Activated CD4-positive, alpha-beta T cell treated with anti-CD3 and anti-CD28 coated beads, Interleukin-2, amount 10 ng/mL, durations not matched to agents 24 days and 14 days (primary cell): ENCODE data around the gene ANKRD6. TPM values are rescaled to one million over a fixed set of nuclear protein-coding genes. Genes with fewer than 3 reads are reported as not detected.

Experiments
- DNase-seq: peaks from one replicate; pipeline ENCODE4 v3.0.0; 2022
- H3K27ac Mint-ChIP-seq: one replicate; pipeline ENCODE4 v1.8.0; 2022; ENCODE audit warnings: mild to moderate bottlenecking, mixed read lengths
- H3K27me3 Mint-ChIP-seq: one replicate; pipeline ENCODE4 v1.8.0; 2022; ENCODE audit warnings: mixed read lengths
- H3K36me3 Mint-ChIP-seq: one replicate; pipeline ENCODE4 v1.8.0; 2022; ENCODE audit warnings: low read depth, mild to moderate bottlenecking, mixed read lengths
- H3K4me1 Mint-ChIP-seq: one replicate; pipeline ENCODE4 v1.8.0; 2021; ENCODE audit warnings: mixed read lengths
- H3K4me3 Mint-ChIP-seq: one replicate; pipeline ENCODE4 v1.8.0; 2022; ENCODE audit warnings: mild to moderate bottlenecking, moderate library complexity, mixed read lengths
- H3K9me3 Mint-ChIP-seq: one replicate; pipeline ENCODE4 v1.8.0; 2021; ENCODE audit warnings: mixed read lengths
- intact Hi-C: fragments of 100-400 bp; cut with micrococcal nuclease; formaldehyde crosslinking; loops from one replicate; pipeline ENCODE4 v1.15.1; 2023
- total RNA-seq: library from RNA; stranded (reverse); gene quantifications from 2 replicates; pipeline ENCODE4 v1.2.3, GENCODE V29; 2022

ANKRD6 gene
- total RNA-seq, 1 donor from 2014 or later: 2.8 TPM

GRCh38 chr6:89520736-89521135 lies 87.8 kb downstream of the ANKRD6 start:
- H3K4me3 Mint-ChIP-seq: no peak overlapping the region
- peaks cover 5% of the 10 kb centered on the region for H3K9me3 Mint-ChIP-seq
- H3K27ac Mint-ChIP-seq: no peak overlapping the region
- peaks cover 4% of the 10 kb centered on the region for H3K27me3 Mint-ChIP-seq
- intact Hi-C loops: no loop called here
- H3K4me1 Mint-ChIP-seq: no peaks in the 10 kb centered on the region
- H3K36me3 Mint-ChIP-seq: no peaks in the 10 kb centered on the region
- DNase-seq: no peak

- DNase-seq: no peak
- no peaks in the 10 kb centered on the region for H3K36me3 Mint-ChIP-seq
- H3K9me3 Mint-ChIP-seq: peaks cover 5% of the 10 kb centered on the region
- intact Hi-C loops: no loop called here
- H3K27me3 Mint-ChIP-seq: peaks cover 4% of the 10 kb centered on the region
- H3K4me1 Mint-ChIP-seq: no peaks in the 10 kb centered on the region
- no peak overlapping the region for H3K27ac Mint-ChIP-seq
- H3K4me3 Mint-ChIP-seq: no peak overlapping the region
These were observed 89.8 kb downstream of the ANKRD6 start for GRCh38 chr6:89522778-89523177.

- H3K4me1 Mint-ChIP-seq: no peaks in the 10 kb centered on the region
- H3K27ac Mint-ChIP-seq: no peak overlapping the region
- DNase-seq: no peak
- no peaks in the 10 kb centered on the region for H3K36me3 Mint-ChIP-seq
- no peak overlapping the region for H3K4me3 Mint-ChIP-seq
- intact Hi-C loops: no loop called here
- no peaks in the 10 kb centered on the region for H3K9me3 Mint-ChIP-seq
- peaks cover 4% of the 10 kb centered on the region for H3K27me3 Mint-ChIP-seq
These were observed 93.0 kb downstream of the ANKRD6 start for GRCh38 chr6:89525786-89526562.

- no peak overlapping the region for H3K27ac Mint-ChIP-seq
- no peaks in the 10 kb centered on the region for H3K4me1 Mint-ChIP-seq
- peaks cover 4% of the 10 kb centered on the region for H3K27me3 Mint-ChIP-seq
- H3K4me3 Mint-ChIP-seq: no peak overlapping the region
- no peaks in the 10 kb centered on the region for H3K9me3 Mint-ChIP-seq
- DNase-seq: no peak
- intact Hi-C loops: no loop called here
- no peaks in the 10 kb centered on the region for H3K36me3 Mint-ChIP-seq
These were observed 93.6 kb downstream of the ANKRD6 start for GRCh38 chr6:89526563-89526869.

- Mint-ChIP-seq H3K4me1 (no peaks in the 10 kb centered on the region), H3K9me3 (no peaks in the 10 kb centered on the region), H3K4me3 (no peak overlapping the region), H3K36me3 (no peaks in the 10 kb centered on the region), H3K27me3 (no peaks in the 10 kb centered on the region), H3K27ac (no peak overlapping the region)
- intact Hi-C loops: no loop called here
- DNase-seq: peak; percentile 63
These were observed 94.7 kb downstream of the ANKRD6 start for GRCh38 chr6:89527634-89528033.

- Mint-ChIP-seq H3K9me3 (no peaks in the 10 kb centered on the region), H3K4me1 (no peaks in the 10 kb centered on the region), H3K36me3 (no peaks in the 10 kb centered on the region), H3K27ac (no peak overlapping the region), H3K27me3 (no peaks in the 10 kb centered on the region), H3K4me3 (no peak overlapping the region)
- no peak for DNase-seq
- intact Hi-C loops: no loop called here
These were observed 95.9 kb downstream of the ANKRD6 start for GRCh38 chr6:89528866-89529265.

GRCh38 chr6:89530982-89531381 lies 98.0 kb downstream of the ANKRD6 start:
- Mint-ChIP-seq H3K9me3 (no peaks in the 10 kb centered on the region), H3K4me3 (no peak overlapping the region), H3K27me3 (no peaks in the 10 kb centered on the region), H3K4me1 (no peaks in the 10 kb centered on the region), H3K36me3 (no peaks in the 10 kb centered on the region), H3K27ac (no peak overlapping the region)
- intact Hi-C loops: no loop called here
- DNase-seq: no peak

- Mint-ChIP-seq H3K27me3 (peaks cover 13% of the 10 kb centered on the region), H3K4me1 (no peaks in the 10 kb centered on the region), H3K4me3 (no peak overlapping the region), H3K9me3 (no peaks in the 10 kb centered on the region), H3K27ac (no peak overlapping the region), H3K36me3 (no peaks in the 10 kb centered on the region)
- no peak for DNase-seq
- intact Hi-C loops: no loop called here
These were observed 103.3 kb downstream of the ANKRD6 start for GRCh38 chr6:89536231-89536630.

- Mint-ChIP-seq H3K4me1 (no peaks in the 10 kb centered on the region), H3K9me3 (no peaks in the 10 kb centered on the region), H3K27ac (no peak overlapping the region), H3K4me3 (no peak overlapping the region), H3K36me3 (no peaks in the 10 kb centered on the region), H3K27me3 (peaks cover 17% of the 10 kb centered on the region)
- DNase-seq: no peak
- intact Hi-C loops: no loop called here
These were observed 106.8 kb downstream of the ANKRD6 start for GRCh38 chr6:89539779-89540178.

- no peak overlapping the region for H3K4me3 Mint-ChIP-seq
These were observed 109.3 kb downstream of the ANKRD6 start for GRCh38 chr6:89542081-89542857.

GRCh38 chr6:89542866-89543265 lies 109.9 kb downstream of the ANKRD6 start:
- no peak overlapping the region for H3K27ac Mint-ChIP-seq
- no peaks in the 10 kb centered on the region for H3K9me3 Mint-ChIP-seq
- no peak for DNase-seq
- intact Hi-C loops: no loop called here
- H3K4me3 Mint-ChIP-seq: no peak overlapping the region
- H3K36me3 Mint-ChIP-seq: no peaks in the 10 kb centered on the region
- H3K27me3 Mint-ChIP-seq: peaks cover 17% of the 10 kb centered on the region
- H3K4me1 Mint-ChIP-seq: no peaks in the 10 kb centered on the region

More at GRCh38 chr6:89542081-89542857, 109.3 kb downstream of the ANKRD6 start:
- Mint-ChIP-seq H3K9me3 (no peaks in the 10 kb centered on the region), H3K4me1 (no peaks in the 10 kb centered on the region), H3K27me3 (peaks cover 17% of the 10 kb centered on the region), H3K27ac (no peak overlapping the region), H3K36me3 (no peaks in the 10 kb centered on the region)
- no peak for DNase-seq
- intact Hi-C loops: no loop called here

GRCh38 chr6:89547281-89547680 lies 114.3 kb downstream of the ANKRD6 start:
- H3K36me3 Mint-ChIP-seq: no peaks in the 10 kb centered on the region
- H3K9me3 Mint-ChIP-seq: no peaks in the 10 kb centered on the region
- H3K27ac Mint-ChIP-seq: no peak overlapping the region
- no peaks in the 10 kb centered on the region for H3K4me1 Mint-ChIP-seq
- H3K4me3 Mint-ChIP-seq: no peak overlapping the region
- intact Hi-C loops: no loop called here
- DNase-seq: no peak
- H3K27me3 Mint-ChIP-seq: peaks cover 9% of the 10 kb centered on the region

GRCh38 chr6:89553431-89553830 lies 120.5 kb downstream of the ANKRD6 start:
- Mint-ChIP-seq H3K36me3 (no peaks in the 10 kb centered on the region), H3K27me3 (peaks cover 20% of the 10 kb centered on the region), H3K4me3 (no peak overlapping the region), H3K9me3 (no peaks in the 10 kb centered on the region), H3K4me1 (no peaks in the 10 kb centered on the region), H3K27ac (no peak overlapping the region)
- intact Hi-C loops: no loop called here
- no peak for DNase-seq

GRCh38 chr6:89554106-89554505 lies 121.2 kb downstream of the ANKRD6 start:
- no peak for DNase-seq
- Mint-ChIP-seq H3K9me3 (no peaks in the 10 kb centered on the region), H3K27ac (no peak overlapping the region), H3K4me3 (no peak overlapping the region), H3K27me3 (peaks cover 18% of the 10 kb centered on the region), H3K4me1 (no peaks in the 10 kb centered on the region), H3K36me3 (no peaks in the 10 kb centered on the region)
- intact Hi-C loops: no loop called here
